Heart left ventricle (tissue), 16 donors: ENCODE data around the gene OSMR. TPM values are rescaled to one million over a fixed set of nuclear protein-coding genes. Genes with fewer than 3 reads are reported as not detected.

ENCODE experiments used
- ATAC-seq, 4 donors: fragments of 200-7000 bp; cut with Tn5 transposase; one replicate each; pipeline ENCODE4 v1.9.1; 2020 to 2022; ENCODE audit warnings: moderate library complexity in 4 of 4, mild to moderate bottlenecking in 3 of 4, moderate number of reproducible peaks in 1 of 4
- DNase-seq, 5 donors: peaks; one replicate each; pipeline ENCODE4 v3.0.0-alpha.2; 2020
- H3K27ac ChIP-seq, 12 donors: fragments of 200-600 bp; sonication (generic) in 4 of 12; one replicate each; pipeline versions ENCODE4 v1.5.0 to v1.8.0; 2016 to 2022; ENCODE audit warnings: mild to moderate bottlenecking in 2 of 12
- H3K27me3 ChIP-seq, 9 donors: fragments of 200-600 bp; sonication (generic) in 2 of 9; one replicate each; pipeline versions ENCODE4 v1.5.1 to v1.8.0; 2016 to 2022; ENCODE audit warnings: mild to moderate bottlenecking in 3 of 9
- H3K36me3 ChIP-seq, 9 donors: fragments of 200-600 bp; sonication (generic) in 2 of 9; one replicate each; pipeline versions ENCODE4 v1.5.0 to v1.8.0; 2018 to 2022; ENCODE audit warnings: mild to moderate bottlenecking in 2 of 9
- H3K4me1 ChIP-seq, 12 donors: fragments of 200-600 bp; sonication (generic) in 4 of 12; one replicate each; pipeline versions ENCODE4 v1.5.0 to v1.8.0; 2016 to 2022; ENCODE audit warnings: mild to moderate bottlenecking in 3 of 12
- H3K4me3 ChIP-seq, 12 donors: fragments of 200-600 bp; sonication (generic) in 4 of 12; one replicate each; pipeline versions ENCODE4 v1.5.0 to v1.8.0; 2017 to 2022; ENCODE audit warnings: mild to moderate bottlenecking in 9 of 12, moderate library complexity in 4 of 12
- H3K9me3 ChIP-seq, 12 donors: fragments of 200-600 bp; sonication (generic) in 4 of 12; one replicate each; pipeline versions ENCODE4 v1.5.0 to v1.8.0; 2016 to 2022; ENCODE audit warnings: mild to moderate bottlenecking in 1 of 12
- CTCF ChIP-seq, 12 donors: fragments of 200-600 bp; sonication (generic) in 4 of 12; IDR thresholded peaks; one replicate each; pipeline versions ENCODE4 v1.5.0 to v1.8.0; 2018 to 2022; ENCODE audit warnings: antibody characterized with exemption in 12 of 12, mild to moderate bottlenecking in 5 of 12
- POLR2A ChIP-seq, 2 donors: fragments of 450-650 bp; IDR thresholded peaks; one replicate each; pipeline ENCODE4 v1.6.1; 2017; ENCODE audit warnings: antibody characterized with exemption in 2 of 2, mild to moderate bottlenecking in 2 of 2, moderate library complexity in 2 of 2
- WGBS, 4 donors: extraction: QIAGEN DNeasy Blood & Tissue Kit in 2 of 4; methylation state at CpG; one replicate each; pipeline versions ENCODE4 v1.1.5 to v1.1.7; 2013 to 2018; 5-methylcytosine and 5-hydroxymethylcytosine counted together
- intact Hi-C, 10 donors: fragments of 100-400 bp; cut with DNase I; formaldehyde crosslinking; loops; one replicate each; pipeline versions ENCODE4 v1.11.1 to v1.14.2; 2022
- polyA plus RNA-seq, 2 donors: library from polyadenylated mRNA; stranded (reverse); fragments of 200-250 nt; gene quantifications; one replicate each; pipeline ENCODE4 v1.2.3, GENCODE V29; 2013
- total RNA-seq, 9 donors: library from RNA; depleted of rRNA in 2 of 9; stranded (reverse); fragments of >200 nt in 2 of 9; fragmentation: NEBNext Ultra II Directional in 3 of 9; extraction: Animal tissue kit (Norgen Biotek cat#: 25700) in 3 of 9; gene quantifications; one replicate each; pipeline versions ENCODE4 v1.1.0 to v1.2.4, GENCODE V29; 2016 to 2023
- donor health status: ischemic (EF 13 %, LVEDD 7.1; RV severe dilation, severe dysfunction).
- donor health status: healthy with polysubstance abuse.
- donor health status: DM: no; HTN: yes; CAD: no.
- donor health status: DM: no; HTN: no; CAD: no.
- donor health status: ischemic (EF 25% LVEDD 6.9; RV normal size, moderate dysfunction).
- donor health status: ischemic (EF 25% LVEDD 5.7; RV mildly dilated, moderate dysfunction).
- donor health status: healthy.
- donor health status: DM: yes; HTN: yes; CAD: no.
- donor health status: ischemic (EF 35%, LVEDD 5.7; RV mildly dilated, moderate dysfunction).
- donor health status: nonischemic (EF 11% LVEDD 7.7; RV severe dilation, severe dysfunction).
- donor health status: DM: yes; HTN: yes; CAD: no.
- donor health status: PGD.
- donor health status: ischemic (EF 29% LVEDD 5.4; RV normal size, mild dysfunction).
- donor health status: nonischemic (EF 23%, LVEDD 6.1; RV moderate dilation, normal function).

OSMR gene
- total and polyA plus RNA-seq, 11 donors: 4.2 to 39.2 (median 12.0) TPM

DNA sequence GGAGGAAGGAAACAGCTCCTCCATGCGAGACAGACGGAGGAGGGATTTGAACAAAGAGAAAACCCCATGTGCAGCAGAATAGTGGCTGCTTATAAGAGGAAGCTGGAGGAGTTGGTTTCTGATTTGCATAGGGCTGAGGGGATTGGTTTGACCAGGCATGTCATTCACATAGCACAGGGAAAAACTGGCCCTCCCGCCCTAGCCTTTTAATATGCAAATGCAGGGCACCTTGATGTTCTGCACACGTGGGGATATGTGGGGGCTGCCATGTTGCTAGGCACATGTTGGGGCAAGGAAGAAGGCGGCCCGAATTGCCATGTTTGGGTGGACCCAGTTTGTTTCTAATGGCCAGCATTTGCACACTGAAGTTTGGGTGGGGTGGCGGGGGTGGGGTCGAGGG lies 42.2 kb downstream of the OSMR start:
- H3K27ac ChIP-seq: no peak overlapping the region
- no peak for DNase-seq
- WGBS, 4 donors: 66 to 81% (median 69%) methylated on average over 8 of the region's 8 CpGs
- ATAC-seq: no peak
- TF ChIP-seq POLR2A (IDR thresholded peaks at IDR 0.05) (no peak), CTCF (IDR thresholded peaks at IDR 0.05) (no peak)
- H3K27me3 ChIP-seq: no peaks in the 10 kb centered on the region
- intact Hi-C loops: no loop called here
- H3K36me3 ChIP-seq: peaks cover 0 to 53% (median 36%) of the 10 kb centered on the region in 9 donors
- no peaks in the 10 kb centered on the region for H3K9me3 ChIP-seq
- H3K4me1 ChIP-seq: peaks cover 0 to 4% (median 0%) of the 10 kb centered on the region in 12 donors
- no peak overlapping the region for H3K4me3 ChIP-seq

DNA sequence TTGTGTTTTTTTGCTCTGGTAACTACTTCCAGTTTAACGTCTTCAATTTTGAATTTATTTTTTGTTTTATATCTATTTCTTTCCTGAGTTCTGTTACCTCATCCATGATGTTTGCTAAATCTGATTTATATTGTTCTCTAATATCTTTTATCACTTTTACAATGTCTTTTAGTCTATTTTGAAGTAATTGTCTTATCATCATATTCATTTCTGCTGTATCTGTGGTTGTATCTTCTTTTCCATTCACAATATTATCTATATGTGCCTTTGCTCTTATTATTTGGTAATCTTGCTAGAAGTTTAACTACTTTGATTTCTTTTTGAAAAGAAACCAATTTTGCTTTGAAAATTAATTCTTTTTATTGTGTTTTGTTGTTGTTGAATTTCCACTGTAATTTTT lies 43.6 kb downstream of the OSMR start:
- ATAC-seq: no peak
- TF ChIP-seq CTCF (IDR thresholded peaks at IDR 0.05) (no peak), POLR2A (IDR thresholded peaks at IDR 0.05) (no peak)
- H3K9me3 ChIP-seq: peaks cover 0 to 7% (median 0%) of the 10 kb centered on the region in 12 donors
- 91 to 94% (median 92%) methylated on average over 1 of the region's 1 CpG for WGBS, 4 donors
- no peak for DNase-seq
- no peaks in the 10 kb centered on the region for H3K27me3 ChIP-seq
- no peaks in the 10 kb centered on the region for H3K4me1 ChIP-seq
- H3K27ac ChIP-seq: no peak overlapping the region
- H3K36me3 ChIP-seq: peaks cover 0 to 39% (median 24%) of the 10 kb centered on the region in 9 donors
- no peak overlapping the region for H3K4me3 ChIP-seq
- intact Hi-C loops: no loop called here

DNA sequence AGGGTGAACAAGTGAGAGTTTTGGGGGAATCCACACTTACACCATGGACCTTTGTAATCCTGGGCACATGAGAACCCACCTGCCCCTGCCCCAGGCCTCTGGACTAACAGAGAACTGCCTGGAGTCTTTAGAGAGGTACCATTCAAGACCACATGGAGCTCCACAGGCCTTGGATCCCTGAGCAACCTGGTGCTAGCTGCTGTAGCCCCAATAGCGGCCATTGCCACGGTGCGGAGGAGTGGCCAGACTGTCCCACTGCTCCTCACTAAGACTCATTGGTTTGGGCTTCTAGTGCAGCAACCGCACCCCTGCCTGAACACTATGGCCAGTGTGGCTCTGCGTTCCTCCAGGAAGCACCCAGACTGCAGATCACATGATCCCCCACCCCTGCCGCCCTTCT lies 45.8 kb downstream of the OSMR start:
- Histone ChIP-seq H3K9me3 (peaks cover 0 to 27% (median 12%) of the 10 kb centered on the region in 12 donors), H3K4me3 (no peak overlapping the region), H3K4me1 (no peaks in the 10 kb centered on the region), H3K36me3 (peaks cover 0 to 18% (median 8%) of the 10 kb centered on the region in 9 donors), H3K27me3 (no peaks in the 10 kb centered on the region), H3K27ac (no peak overlapping the region)
- ATAC-seq (no peak), DNase-seq (no peak)
- TF ChIP-seq POLR2A (IDR thresholded peaks at IDR 0.05): no peak
- no peak for TF ChIP-seq CTCF (IDR thresholded peaks at IDR 0.05)
- 96 to 98% (median 96%) methylated on average over 4 to 6 of the region's 6 CpGs for WGBS, 4 donors
- intact Hi-C loops: no loop called here

- H3K27me3 ChIP-seq: no peaks in the 10 kb centered on the region
- ATAC-seq: no peak
- H3K4me1 ChIP-seq: no peaks in the 10 kb centered on the region
- DNase-seq: no peak
- peaks cover 0 to 10% (median 4%) of the 10 kb centered on the region in 9 donors for H3K36me3 ChIP-seq
- no peak for TF ChIP-seq CTCF (IDR thresholded peaks at IDR 0.05)
- TF ChIP-seq POLR2A (IDR thresholded peaks at IDR 0.05): no peak
- intact Hi-C loops: no loop called here
- no peak overlapping the region for H3K4me3 ChIP-seq
- WGBS, 4 donors: 93 to 100% (median 95%) methylated on average over 2 to 3 of the region's 3 CpGs
- H3K9me3 ChIP-seq: peaks cover 0 to 35% (median 12%) of the 10 kb centered on the region in 12 donors
- H3K27ac ChIP-seq: no peak overlapping the region
These were observed 46.6 kb downstream of the OSMR start for GRCh38 chr5:38892363-38892762.
